Pericardium fibroblast (primary cell): Measurements from ENCODE around the gene SIGLEC14. TPM values are rescaled to one million over a fixed set of nuclear protein-coding genes. Genes with fewer than 3 reads are reported as not detected.

Source experiments
- total RNA-seq: library from RNA; depleted of rRNA; stranded (reverse); fragments of >200 nt; gene quantifications from 2 replicates; pipeline ENCODE4 v1.2.3, GENCODE V29; 2015

SIGLEC14 gene
- total RNA-seq, result not detected in 2 replicates

GRCh38 chr19:51646730-51647129 is at the start of gene SIGLEC14:
SIGLEC14 (minus strand) TSS chr19:51646825; CDS start chr19:51646759, 66 bp downstream.

GRCh38 chr19:51693260-51693659 is 46.6 kb upstream of the SIGLEC14 start, which contains the start of gene SPACA6:
SPACA6 (plus strand) TSS chr19:51693330; CDS start chr19:51693527, 197 bp downstream.

GRCh38 chr19:51630315-51630714 is 16.3 kb downstream of the SIGLEC14 start, which contains the start of gene SIGLEC5:
SIGLEC5 (minus strand) TSS chr19:51630401; CDS start chr19:51630335, 66 bp downstream.

Other genes starting within 250 kb of the SIGLEC14 start
- gene SIGLEC10, start 229.2 kb downstream of the SIGLEC14 start, total RNA-seq, result not detected in 2 replicates
- gene SIGLEC8, start 188.4 kb downstream of the SIGLEC14 start, total RNA-seq, result not detected in 2 replicates
- gene CEACAM18, start 168.3 kb downstream of the SIGLEC14 start, total RNA-seq, result not detected in 2 replicates
- gene SIGLEC12, start 145.0 kb downstream of the SIGLEC14 start, total RNA-seq, result not detected in 2 replicates
- not detected in 2 replicates for gene SIGLEC6, start 115.2 kb downstream of the SIGLEC14 start, total RNA-seq
- gene ZNF175, start 75.5 kb downstream of the SIGLEC14 start, total RNA-seq, result 2.6 and 3.3 TPM in 2 replicates
- not detected in 2 replicates for gene SIGLEC5, start 16.4 kb downstream of the SIGLEC14 start, total RNA-seq
- 7.9 and 12.3 TPM in 2 replicates for gene SPACA6, start 46.5 kb upstream of the SIGLEC14 start, total RNA-seq
- 0.70 and 1.6 TPM in 2 replicates for gene HAS1, start 77.2 kb upstream of the SIGLEC14 start, total RNA-seq
- 0.23 and 0.68 TPM in 2 replicates for gene FPR1, start 105.1 kb upstream of the SIGLEC14 start, total RNA-seq
- 0.09 TPM in 1 of 2 replicates, not detected in the other for gene FPR2, start 114.4 kb upstream of the SIGLEC14 start, total RNA-seq
- gene FPR3, start 148.3 kb upstream of the SIGLEC14 start, total RNA-seq, result 0.23 TPM in 1 of 2 replicates, not detected in the other
- gene ZNF577, start 241.1 kb upstream of the SIGLEC14 start, total RNA-seq, result 5.8 and 13.0 TPM in 2 replicates